GM12874 (cell line): ENCODE data around the gene ARHGDIA.

Source experiments
- CTCF ChIP-seq: IDR thresholded peaks from 2 replicates; pipeline ENCODE4 v1.5.1; 2011; ENCODE audit warnings: low read depth, mild to moderate bottlenecking, control low read depth, low read length, moderate library complexity; ENCODE audit not compliant: insufficient read depth

ARHGDIA gene

DNA sequence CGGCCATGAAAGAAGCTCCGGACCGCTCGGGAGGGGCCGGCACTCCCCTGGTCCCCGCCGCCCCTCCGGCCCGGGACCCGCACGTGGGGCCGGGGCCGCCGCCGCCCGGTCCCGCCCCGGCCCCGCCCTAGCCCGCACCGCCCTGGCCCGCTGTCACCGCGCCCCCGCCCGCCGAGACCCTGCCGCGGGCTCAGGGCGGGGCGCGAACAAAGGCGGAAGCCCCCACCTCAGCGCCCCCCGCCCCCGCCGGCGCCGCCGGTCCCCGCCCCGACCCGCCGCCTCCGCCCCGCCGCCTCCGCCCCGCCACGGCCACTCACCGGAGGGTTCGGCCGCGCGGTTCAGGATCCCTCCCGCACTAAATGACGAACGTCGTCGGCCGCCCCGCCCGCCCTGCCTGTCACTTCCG, at the start of gene ARHGDIA:
Gene ARHGDIA, minus strand, starts transcription at position 357 of the 406 bp plus-strand sequence. CDS start 1,407 bp downstream, outside the sequence.
- no peak for TF ChIP-seq CTCF

DNA sequence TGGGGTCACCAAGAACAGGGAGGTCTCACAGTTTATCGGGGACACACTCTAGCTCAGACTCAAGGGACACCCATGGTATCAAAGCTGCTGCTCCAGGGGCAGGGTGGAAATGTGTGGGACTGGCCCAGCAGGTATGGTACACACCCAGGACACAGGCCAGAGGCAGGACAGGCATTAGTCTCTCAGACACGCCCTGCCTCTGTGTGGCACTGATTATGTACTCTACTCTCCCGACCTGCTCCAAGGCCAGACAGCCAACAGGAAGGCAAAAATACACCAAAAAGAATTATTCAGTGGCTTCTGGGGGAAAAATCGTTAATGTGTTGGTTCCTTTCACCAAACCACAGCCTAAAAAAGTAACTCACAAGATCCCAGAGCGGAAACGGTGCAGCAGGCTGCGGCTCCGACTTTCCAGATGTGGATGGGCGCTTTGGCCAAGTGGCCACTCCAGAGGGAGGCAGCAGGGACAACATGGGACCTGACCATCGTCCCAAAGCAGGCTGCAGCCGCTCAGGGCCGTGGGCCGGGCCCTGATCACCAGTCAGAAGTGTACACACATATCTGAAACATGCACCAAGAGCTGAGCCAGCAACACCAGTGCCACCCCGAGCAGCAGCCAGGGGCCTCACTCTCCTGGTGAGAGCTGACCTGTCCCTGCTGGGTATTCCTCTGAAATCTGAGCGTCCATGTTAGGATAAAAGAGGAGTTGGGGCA, 47.9 kb upstream of the ARHGDIA start:
- TF ChIP-seq CTCF = no peak

GRCh38 chr17:81917565-81918332, 46.6 kb upstream of the ARHGDIA start, which contains the start of gene SIRT7:
Gene SIRT7, minus strand, starts transcription at chr17:81918176. Its CDS starts 45 bp downstream, at chr17:81918131.
- no peak for TF ChIP-seq CTCF

GRCh38 chr17:81916234-81917001, 45.3 kb upstream of the ARHGDIA start:
- TF ChIP-seq CTCF = no peak

GRCh38 chr17:81915331-81915730, 44.2 kb upstream of the ARHGDIA start:
- TF ChIP-seq CTCF = no peak

- no peak for TF ChIP-seq CTCF
Observed at GRCh38 chr17:81914103-81914850, 43.1 kb upstream of the ARHGDIA start.
